PFSK-1 (cell line): ENCODE results near the gene FNIP1.

Source experiments
- POLR2AphosphoS5 ChIP-seq: IDR thresholded peaks from 2 replicates; pipeline ENCODE4 v1.6.1; 2012; ENCODE audit warnings: low read depth, mild to moderate bottlenecking, control low read depth, low read length, moderate library complexity
- REST ChIP-seq, 2 experiments: IDR thresholded peaks; 2 replicates each; pipeline versions ENCODE4 v1.6.1 to v1.8.0; 2011 to 2012; ENCODE audit warnings: low read depth in 2 of 2, low read length in 2 of 2, control low read depth in 1 of 2, inconsistent platforms in 1 of 2, mild to moderate bottlenecking in 1 of 2, moderate library complexity in 1 of 2; ENCODE audit not compliant: insufficient read depth in 1 of 2
- SIN3A ChIP-seq: IDR thresholded peaks from 2 replicates; pipeline ENCODE4 v1.6.1; 2012; ENCODE audit warnings: mild to moderate bottlenecking, low read length, moderate library complexity, borderline replicate concordance; ENCODE audit not compliant: insufficient read depth
- TAF1 ChIP-seq: IDR thresholded peaks from 2 replicates; pipeline ENCODE4 v1.6.1; 2012; ENCODE audit warnings: low read length, control low read depth, borderline replicate concordance; ENCODE audit not compliant: insufficient read depth

GRCh38 chr5:131661933-131662332 is 134.9 kb downstream of the FNIP1 start:
- TF ChIP-seq REST (IDR thresholded peaks at IDR 0.05; ENCODE audit: insufficient read depth in 1 of 2, low read depth in 2 of 2, low read length in 2 of 2) (no peak), POLR2AphosphoS5 (no peak), SIN3A (no peak), TAF1 (no peak)
